KBM-7 (cell line): ENCODE data around the gene NUP188.
"Not testable (repeated sequence)": the region's sequence is repeated elsewhere in the genome, so short reads cannot be mapped to it uniquely, and the experiment has no call there.

ENCODE experiments used
- DNase-seq: peaks from one replicate; pipeline ENCODE4 v3.0.0-alpha.2; 2015
- in situ Hi-C: fragments of 300-500 bp; cut with MboI; formaldehyde crosslinking; loops from 2 replicates; pipeline ENCODE4 v1.14.3; 2020; ENCODE audit warnings: low sequenced_read_pairs, low pct_unique_long_range_greater_than_20kb, mixed read lengths

Gene NUP188

DNA sequence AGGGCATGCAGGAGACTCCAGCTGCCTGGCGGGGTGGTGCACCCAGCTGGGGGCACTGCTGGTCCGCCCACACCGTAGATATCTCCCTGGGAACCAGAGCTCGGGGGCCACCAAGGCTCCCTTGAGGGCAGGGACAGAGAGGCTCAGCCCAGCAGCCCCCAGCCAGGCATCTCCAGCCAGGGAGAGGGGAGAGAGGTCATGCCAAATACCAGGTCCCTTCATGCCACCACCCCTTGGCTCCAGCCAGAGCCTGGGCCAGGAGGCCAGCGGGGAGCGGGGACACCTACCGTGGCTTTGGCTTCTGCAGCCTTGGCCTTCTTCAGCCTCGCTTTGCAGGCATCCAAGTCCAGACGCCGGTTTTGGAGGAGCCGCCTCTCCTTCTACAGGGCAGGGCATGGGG lies 66.6 kb downstream of the NUP188 start:
- DNase-seq, result no peak

DNA sequence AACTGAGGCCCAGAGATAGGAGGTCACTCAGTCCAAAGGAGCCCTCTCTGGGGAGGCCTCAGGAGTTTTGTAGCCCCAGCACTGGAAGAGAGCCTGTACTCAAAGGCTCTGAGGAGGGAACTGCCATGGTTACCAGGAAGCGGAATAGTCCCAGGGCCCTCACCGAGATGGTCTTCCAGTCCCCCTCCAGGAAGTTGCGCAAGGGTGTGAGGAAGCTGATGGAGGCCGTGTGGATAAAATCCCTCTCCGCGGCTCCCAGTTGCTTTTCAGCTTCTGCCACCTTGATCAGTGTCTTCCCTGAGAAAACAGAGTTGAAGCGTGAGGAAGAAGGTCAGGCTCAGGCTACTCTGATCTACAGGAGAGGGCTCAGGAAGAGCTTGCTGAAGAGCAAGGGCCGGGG lies 67.1 kb downstream of the NUP188 start:
- in situ Hi-C loops, result no loop called here
- DNase-seq, result peak; percentile 33

More for the DNA sequence above, 66.6 kb downstream of the NUP188 start:
- in situ Hi-C loops, result no loop called here

DNA sequence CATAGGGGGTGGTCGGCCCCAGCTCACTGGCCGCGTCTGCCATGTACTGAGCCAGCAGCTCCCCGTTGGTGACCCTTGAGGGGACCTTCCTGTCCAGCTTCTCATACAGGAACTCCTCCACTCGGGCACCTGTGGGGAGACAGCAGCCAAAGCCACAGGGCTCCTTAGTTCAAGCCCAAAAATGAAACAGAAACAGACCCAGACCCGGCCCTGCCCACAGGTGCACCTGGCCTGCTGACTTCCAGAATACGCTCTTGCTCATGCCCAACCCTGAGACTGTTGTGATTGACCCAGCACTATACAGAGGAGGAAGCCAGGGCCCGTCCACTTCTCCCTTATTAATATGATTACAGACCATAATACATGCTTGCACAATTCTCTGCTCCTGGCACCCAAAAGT lies 73.6 kb downstream of the NUP188 start:
- DNase-seq, result no peak
- in situ Hi-C loops, result no loop called here

DNA sequence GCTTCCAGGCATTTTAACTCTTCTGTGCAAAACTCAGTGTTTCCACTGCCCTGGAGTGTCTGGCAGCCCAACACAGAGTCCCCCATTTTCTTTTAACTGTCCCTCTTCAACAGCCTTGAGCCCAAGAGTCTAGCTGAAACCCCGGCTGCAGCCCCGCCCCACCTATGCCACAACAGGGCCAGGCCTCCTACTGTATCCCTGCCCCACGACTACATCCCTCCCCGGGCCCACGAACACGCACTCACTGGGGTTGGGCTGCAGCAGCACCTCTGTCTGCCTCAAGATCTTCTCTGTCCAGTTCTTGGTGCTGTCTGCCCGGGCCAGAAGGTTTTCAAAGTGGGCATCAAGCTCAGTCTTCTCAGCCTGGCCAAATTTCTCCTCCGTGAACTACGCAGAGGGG lies 74.5 kb downstream of the NUP188 start:
- in situ Hi-C loops, result no loop called here
- DNase-seq, result no peak

GRCh38 chr9:129023036-129023907 lies 75.8 kb downstream of the NUP188 start:
- in situ Hi-C loops, result no loop called here
- DNase-seq, result no peak

DNA sequence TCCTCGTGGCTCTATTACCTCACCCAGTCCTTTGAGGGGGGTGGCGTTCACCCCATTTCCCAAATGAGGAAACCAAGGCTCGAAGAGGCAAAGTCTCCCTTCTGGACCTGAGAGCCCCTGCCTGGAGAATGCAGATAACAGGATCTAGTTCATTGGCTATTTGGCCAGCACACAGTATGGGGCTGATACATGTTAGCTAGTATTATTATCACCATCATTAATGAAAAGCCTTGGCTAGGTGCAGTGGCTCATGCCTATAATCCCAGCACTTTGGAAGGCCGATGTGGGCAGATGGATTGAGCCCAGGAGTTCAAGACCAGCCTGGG lies 76.4 kb downstream of the NUP188 start:
- no peak for DNase-seq
- in situ Hi-C loops, result no loop called here

DNA sequence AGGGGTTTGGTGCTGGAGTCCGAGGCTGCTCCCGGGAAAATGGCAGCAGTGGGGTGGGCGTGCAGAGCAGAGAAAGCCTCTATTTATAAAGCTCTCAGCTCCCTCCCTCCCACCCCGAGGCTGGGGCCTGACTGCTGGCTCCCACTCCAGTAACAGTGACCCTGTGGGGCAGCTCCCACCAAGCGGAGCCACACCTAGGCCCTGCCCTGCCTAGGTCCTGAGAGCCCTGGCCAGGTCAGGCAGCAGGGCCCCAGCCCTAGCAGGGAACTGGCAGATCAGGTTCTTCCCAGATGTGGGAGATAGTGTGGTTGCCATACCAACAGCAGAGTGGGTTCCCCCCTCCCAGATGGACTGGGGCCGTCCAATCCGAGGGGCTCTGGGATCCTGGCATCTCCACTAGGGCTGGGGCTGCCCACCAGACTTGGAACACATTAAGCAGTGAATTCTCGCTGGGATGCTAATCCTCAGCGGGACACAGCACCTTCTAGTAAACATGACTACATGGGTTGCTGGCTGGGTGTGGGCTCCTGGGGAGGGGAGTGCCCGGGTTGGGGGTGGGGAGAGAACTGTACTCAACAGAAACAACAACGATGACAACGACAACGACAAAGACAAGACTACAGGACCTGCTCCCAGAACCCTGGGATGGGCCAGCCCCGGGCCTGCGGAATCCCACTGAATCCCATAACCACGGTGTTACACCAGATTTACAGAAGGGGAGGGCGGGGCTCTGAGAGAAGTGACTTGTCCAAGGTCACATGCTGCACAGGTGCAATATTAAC lies 79.1 kb downstream of the NUP188 start:
- no peak for DNase-seq
- in situ Hi-C loops, result no loop called here

DNA sequence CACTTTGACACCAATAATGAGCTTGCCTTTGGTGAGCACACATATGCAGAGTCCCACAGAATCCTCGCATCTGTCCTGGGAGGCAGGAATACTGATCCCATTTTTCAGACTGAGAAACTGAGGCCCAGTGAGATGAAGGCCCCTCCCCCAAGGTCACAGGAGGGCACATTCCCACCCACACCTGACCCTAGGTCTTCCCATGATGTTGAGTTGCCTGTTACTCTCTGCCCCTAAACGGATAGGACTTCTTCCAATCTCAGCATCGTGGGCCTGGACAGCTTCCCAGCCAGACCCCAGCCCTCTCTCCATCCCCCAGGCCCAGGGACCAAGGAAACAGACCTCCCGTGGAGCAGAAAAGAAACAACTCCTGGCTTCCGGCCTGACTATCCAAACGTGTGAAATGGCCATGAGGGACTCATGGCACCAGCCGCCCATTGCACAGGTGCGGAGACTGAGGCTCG lies 79.8 kb downstream of the NUP188 start:
- in situ Hi-C loops, result no loop called here
- DNase-seq, result no peak

DNA sequence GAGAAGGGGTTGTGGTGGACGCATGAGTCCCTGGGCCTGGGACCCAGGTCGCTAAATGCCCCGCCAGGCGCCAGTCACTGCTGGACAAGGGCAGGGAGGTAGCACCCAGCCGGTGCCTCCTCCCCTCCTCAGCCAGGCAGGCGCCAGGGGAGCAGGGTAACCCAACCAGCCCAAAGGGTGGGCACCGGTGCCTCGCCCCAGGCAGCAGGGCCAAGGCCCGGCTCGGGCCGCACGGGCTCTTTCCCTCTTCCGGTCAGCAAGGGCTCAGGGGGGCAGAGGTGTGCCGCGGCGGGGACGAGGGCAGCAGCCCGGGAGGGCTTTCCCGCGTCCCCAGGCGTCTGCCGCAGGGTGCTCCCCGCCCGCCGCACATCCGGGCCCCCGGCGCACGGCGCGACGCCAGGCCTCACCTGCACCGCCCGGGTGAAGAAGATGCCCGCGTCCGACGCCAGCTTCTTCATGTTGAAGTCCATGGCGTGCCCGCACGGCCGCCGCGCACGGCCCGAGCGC lies 80.2 kb downstream of the NUP188 start:
- in situ Hi-C loops, result no loop called here
- peak; percentile 39 for DNase-seq

DNA sequence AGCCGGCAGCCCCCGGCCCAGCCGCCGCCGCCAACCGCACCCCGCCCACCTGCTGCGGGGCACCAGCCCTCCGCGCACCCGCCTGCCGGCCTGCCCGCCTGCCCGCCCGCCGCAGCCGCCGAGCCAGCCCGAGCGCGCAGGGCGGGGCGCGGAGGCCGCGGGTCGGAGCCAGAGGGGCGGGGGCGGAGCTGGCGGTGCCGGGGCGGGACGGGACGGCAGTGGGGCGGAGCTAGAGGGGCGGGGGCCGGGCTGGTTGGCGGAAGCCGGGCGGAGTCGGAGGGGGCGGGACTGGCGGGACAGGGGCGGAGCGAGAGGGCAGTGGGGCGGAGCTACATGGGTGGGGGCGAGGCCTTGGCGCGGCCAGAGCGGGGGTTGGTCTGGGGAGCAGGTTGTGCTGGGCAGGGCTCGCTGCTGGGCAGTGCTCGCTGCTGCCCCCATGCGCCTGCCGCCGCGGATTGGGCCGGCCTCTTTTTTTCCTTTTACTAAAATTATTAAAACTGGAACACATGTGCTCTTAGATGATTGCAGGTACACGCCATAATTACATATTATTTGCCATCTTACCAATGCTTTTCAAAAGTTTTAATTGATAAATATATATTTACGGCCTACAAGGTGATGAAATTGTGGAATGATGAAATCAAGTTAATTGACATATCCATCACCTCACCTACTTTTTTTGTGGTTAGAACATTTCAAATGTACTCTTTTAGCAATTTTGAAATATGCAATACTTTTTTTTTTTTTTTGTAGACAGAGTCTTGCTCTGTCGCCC lies 80.9 kb downstream of the NUP188 start, which contains the start of gene SH3GLB2:
TSS of gene SH3GLB2 (minus strand) at position 140 of the 775 bp plus-strand sequence. CDS start 177 bp downstream, outside the sequence.
- DNase-seq, result peak; percentile 90
- in situ Hi-C loops, result no loop called here

- in situ Hi-C loops, result no loop called here
- DNase-seq, result no peak
Observed at GRCh38 chr9:129030191-129030590, 82.7 kb downstream of the NUP188 start.

DNA sequence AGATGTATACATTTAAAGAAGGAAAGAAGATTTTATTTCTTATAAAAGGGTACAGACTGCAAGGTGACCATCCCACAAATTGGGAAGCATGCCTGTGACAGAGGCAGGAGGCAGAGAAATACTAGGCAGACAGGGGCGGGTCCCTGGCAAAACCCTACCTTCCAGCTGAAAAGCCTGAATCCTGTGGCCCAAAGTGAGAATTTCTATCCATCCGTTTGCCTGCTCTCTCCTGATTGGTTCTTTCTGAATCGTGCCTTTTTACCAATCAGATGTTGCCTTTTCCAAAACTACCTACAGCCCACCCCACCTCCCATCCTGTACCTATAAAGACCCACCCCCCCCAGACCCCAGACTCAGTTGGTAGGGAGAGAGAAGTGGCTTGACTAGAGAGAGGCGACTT lies 84.0 kb downstream of the NUP188 start:
- no peak for DNase-seq
- in situ Hi-C loops, result no loop called here

GRCh38 chr9:129032541-129033159 lies 85.2 kb downstream of the NUP188 start:
- in situ Hi-C loops, result no loop called here
- DNase-seq, result no peak

- DNase-seq, result no peak
- in situ Hi-C loops, result no loop called here
Observed at GRCh38 chr9:129033216-129033615, 85.7 kb downstream of the NUP188 start.

DNA sequence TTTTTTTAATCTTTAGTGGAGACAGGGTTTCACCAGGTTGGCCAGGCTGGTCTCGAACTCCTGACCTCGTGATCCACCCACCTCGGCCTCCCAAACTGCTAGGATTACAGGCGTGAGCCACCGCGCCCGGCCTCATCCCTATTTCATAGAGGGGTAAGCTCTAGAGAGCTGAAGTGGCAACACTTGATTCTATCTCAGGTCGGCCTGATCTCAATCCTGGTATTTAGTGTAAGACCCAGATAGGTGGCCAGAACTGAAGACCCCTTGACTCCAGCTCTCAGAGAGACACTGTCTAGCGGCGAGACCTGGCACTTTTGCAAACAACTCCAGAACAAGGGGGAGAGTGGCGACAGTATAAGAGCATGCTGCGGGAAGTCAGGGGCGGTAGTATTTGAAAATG lies 88.3 kb downstream of the NUP188 start:
- in situ Hi-C loops, DNase-seq: not testable (repeated sequence)

- in situ Hi-C loops, result no loop called here
- peak; percentile 99 for DNase-seq
Observed at GRCh38 chr9:129036241-129036922, 88.9 kb downstream of the NUP188 start, which contains the start of gene MIGA2. Gene MIGA2, plus strand, starts transcription at chr9:129036626. Its CDS starts 3,969 bp downstream, at chr9:129040595.

GRCh38 chr9:129036923-129037766 lies 89.6 kb downstream of the NUP188 start:
- DNase-seq, result no peak
- in situ Hi-C loops, result no loop called here

GRCh38 chr9:129037767-129038098 lies 90.2 kb downstream of the NUP188 start:
- in situ Hi-C loops, result no loop called here
- no peak for DNase-seq
